Prostate gland (tissue), 2 donors: Measurements from ENCODE around the gene KIF1B.

Experiments
- POLR2A ChIP-seq: fragments of 450-650 bp; IDR thresholded peaks from one replicate; pipeline ENCODE4 v1.6.1; 2016; ENCODE audit warnings: antibody characterized with exemption, mild to moderate bottlenecking
- TF ChIP-seq, protein P1 (sequence below), 4 experiments: fragments of 200-600 bp in 2 of 4; fragments of 450-650 bp in 2 of 4; sonication (generic) in 2 of 4; IDR thresholded peaks; 1 replicate in 3 of 4; 2 replicates in 1 of 4; pipeline ENCODE4 v1.5.1; 2016 to 2019; ENCODE audit warnings: antibody characterized with exemption in 4 of 4, mild to moderate bottlenecking in 2 of 4, moderate library complexity in 2 of 4

DNA sequence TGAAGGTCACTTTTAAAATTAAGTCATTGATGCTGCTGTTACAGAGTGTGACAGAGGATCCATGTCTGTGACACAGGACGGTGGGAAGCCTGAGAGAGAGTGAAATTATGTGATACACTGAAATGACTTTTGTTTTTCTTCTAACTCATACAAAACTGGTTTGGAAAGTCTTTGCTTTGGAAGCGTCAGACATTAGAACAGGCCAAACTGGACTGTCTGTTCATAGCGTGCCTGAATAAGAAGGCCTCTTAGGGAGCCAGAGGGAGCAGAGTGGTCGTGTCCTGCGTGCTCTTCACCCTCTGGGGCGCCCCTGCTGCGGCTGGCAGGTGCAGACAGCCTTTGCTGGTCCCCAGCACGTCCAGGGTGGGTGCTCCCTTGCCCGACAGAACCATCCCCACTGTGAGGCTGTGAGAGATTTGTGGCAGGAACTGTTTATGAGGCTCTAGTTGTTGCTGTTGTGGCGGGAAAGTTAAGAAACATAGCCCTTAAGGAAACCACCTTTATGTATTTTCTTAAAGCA, 168.8 kb downstream of the KIF1B start:
- TF ChIP-seq, protein P1, sequence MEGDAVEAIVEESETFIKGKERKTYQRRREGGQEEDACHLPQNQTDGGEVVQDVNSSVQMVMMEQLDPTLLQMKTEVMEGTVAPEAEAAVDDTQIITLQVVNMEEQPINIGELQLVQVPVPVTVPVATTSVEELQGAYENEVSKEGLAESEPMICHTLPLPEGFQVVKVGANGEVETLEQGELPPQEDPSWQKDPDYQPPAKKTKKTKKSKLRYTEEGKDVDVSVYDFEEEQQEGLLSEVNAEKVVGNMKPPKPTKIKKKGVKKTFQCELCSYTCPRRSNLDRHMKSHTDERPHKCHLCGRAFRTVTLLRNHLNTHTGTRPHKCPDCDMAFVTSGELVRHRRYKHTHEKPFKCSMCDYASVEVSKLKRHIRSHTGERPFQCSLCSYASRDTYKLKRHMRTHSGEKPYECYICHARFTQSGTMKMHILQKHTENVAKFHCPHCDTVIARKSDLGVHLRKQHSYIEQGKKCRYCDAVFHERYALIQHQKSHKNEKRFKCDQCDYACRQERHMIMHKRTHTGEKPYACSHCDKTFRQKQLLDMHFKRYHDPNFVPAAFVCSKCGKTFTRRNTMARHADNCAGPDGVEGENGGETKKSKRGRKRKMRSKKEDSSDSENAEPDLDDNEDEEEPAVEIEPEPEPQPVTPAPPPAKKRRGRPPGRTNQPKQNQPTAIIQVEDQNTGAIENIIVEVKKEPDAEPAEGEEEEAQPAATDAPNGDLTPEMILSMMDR (IDR thresholded peaks at IDR 0.05) = no peak
- no peak for TF ChIP-seq POLR2A
